Activated naive CD8-positive, alpha-beta T cell treated with anti-CD3 and anti-CD28 coated beads, Interleukin-2, amount 10 ng/mL, durations not matched to agents 7 days and 5 days (primary cell): ENCODE measurements around the gene MISP3. TPM values are rescaled to one million over a fixed set of nuclear protein-coding genes. Genes with fewer than 3 reads are reported as not detected.

Experiments
- ATAC-seq: fragments of 150-1000 bp; cut with Tn5 transposase; one replicate; pipeline ENCODE4 v1.10.0; 2021; ENCODE audit warnings: low read depth, moderate library complexity
- POLR2A ChIA-PET: fragments of 350-600 bp; sonication (Branson Sonifier 250); formaldehyde crosslinking; loops from one replicate; lab custom pipeline; 2021; ENCODE audit warnings: antibody characterized with exemption; lab: Charles Lee
- DNase-seq: peaks from one replicate; pipeline ENCODE4 v3.0.0; 2021
- H3K27ac Mint-ChIP-seq: one replicate; pipeline ENCODE4 v1.8.0; 2022; ENCODE audit warnings: mild to moderate bottlenecking, mixed read lengths
- H3K27me3 Mint-ChIP-seq: one replicate; pipeline ENCODE4 v1.8.0; 2022; ENCODE audit warnings: mild to moderate bottlenecking, moderate library complexity, mixed read lengths
- H3K36me3 Mint-ChIP-seq: one replicate; pipeline ENCODE4 v1.8.0; 2021; ENCODE audit warnings: mild to moderate bottlenecking, mixed read lengths
- H3K4me1 Mint-ChIP-seq: one replicate; pipeline ENCODE4 v1.8.0; 2021; ENCODE audit warnings: mixed read lengths
- H3K4me3 Mint-ChIP-seq: one replicate; pipeline ENCODE4 v1.8.0; 2022; ENCODE audit warnings: mild to moderate bottlenecking, moderate library complexity, mixed read lengths
- H3K9me3 Mint-ChIP-seq: one replicate; pipeline ENCODE4 v1.8.0; 2021; ENCODE audit warnings: mixed read lengths
- total RNA-seq, 2 experiments: library from RNA; stranded (reverse); gene quantifications; one replicate each; pipeline ENCODE4 v1.2.3, GENCODE V29; 2021

The MISP3 gene
- total RNA-seq, 2 experiments from 2014 or later: 1.1 to 1.6 TPM

DNA sequence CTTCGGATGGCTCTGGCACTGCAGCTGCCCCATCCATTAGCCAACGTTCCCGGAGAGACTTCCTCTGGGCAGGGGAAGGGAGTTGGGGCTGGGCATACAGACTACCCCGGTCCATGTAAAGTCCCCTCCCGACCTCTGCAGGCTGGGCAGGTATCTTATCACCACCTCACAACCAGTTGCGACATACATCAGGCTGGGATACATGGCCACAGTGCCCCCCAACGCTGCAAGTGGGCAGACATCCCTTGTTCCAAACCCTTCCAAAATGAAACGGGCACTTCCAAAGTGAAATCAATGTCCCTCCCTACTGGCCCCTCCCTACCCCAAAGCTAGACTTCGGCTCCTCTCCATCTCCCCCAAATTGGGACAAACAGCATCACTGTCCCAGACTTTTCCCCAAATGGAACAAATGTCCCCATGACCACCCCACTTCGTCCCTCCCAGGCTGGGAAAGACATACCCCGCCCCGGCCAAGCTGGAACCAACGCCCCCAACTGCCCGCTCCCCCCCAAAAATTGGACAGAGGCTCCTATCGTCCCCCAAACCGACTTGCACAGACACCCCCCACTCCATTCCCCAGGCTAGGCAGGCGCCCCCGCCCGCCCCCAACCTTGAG is 15.7 kb upstream of the MISP3 start:
- peaks cover 12% of the 10 kb centered on the region for H3K4me1 Mint-ChIP-seq
- H3K36me3 Mint-ChIP-seq: peaks cover 14% of the 10 kb centered on the region
- H3K4me3 Mint-ChIP-seq: peak overlapping the region; percentile 50
- ATAC-seq (no peak), DNase-seq (no peak)
- no peak overlapping the region for H3K27ac Mint-ChIP-seq
- POLR2A ChIA-PET: interaction anchor here (0.5 to 1.0 kb wide), 4 partner anchors 9 to 399 kb away, joined by 3 to 6 read pairs (median 4); partner anchors contain the start of gene RFX1
- peaks cover 38% of the 10 kb centered on the region for H3K27me3 Mint-ChIP-seq
- no peaks in the 10 kb centered on the region for H3K9me3 Mint-ChIP-seq

DNA sequence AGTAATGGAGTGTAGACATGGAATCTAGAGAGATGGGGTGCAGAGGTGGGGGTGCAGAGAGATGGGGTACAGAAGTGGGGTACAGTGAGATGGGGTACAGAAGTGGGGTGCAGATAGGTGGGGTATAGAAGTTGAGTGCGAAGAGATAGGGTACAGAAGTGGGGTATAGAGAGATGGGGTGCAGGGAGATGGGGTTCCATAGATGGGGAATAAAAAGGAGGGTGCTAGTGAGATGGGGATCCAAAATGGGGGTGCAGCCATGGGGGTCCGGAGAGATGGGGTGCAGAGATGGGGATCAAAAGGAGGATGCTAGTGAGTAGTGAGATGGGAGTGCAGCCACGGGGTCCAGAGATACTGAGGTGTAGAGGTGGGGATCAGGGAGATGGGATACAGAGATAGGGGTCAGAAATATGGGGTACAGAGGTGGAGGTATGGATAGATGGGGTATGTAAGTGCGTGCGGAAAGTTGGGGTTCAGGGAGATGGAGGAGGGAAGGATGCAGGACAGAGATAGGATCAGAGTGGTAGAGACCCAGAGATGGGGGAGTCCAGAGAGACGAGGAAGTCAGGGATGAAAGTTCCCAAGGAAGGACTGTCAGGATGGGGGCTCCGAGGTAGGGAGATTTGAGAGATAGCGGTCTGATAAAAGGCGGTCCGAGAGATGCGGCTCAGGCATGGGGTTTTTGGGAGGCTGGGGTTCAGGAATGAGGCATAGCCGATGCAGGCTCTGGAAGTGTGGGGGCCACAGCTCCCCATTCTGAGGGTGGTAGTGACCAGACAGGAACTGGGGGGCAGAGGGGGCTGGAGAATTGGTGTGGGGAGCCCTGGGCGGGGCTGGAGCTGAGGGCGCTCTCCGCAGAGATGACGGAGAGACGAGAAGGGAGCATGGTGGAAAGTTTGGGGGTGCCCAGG is 14.1 kb upstream of the MISP3 start:
- H3K27ac Mint-ChIP-seq: no peak overlapping the region

DNA sequence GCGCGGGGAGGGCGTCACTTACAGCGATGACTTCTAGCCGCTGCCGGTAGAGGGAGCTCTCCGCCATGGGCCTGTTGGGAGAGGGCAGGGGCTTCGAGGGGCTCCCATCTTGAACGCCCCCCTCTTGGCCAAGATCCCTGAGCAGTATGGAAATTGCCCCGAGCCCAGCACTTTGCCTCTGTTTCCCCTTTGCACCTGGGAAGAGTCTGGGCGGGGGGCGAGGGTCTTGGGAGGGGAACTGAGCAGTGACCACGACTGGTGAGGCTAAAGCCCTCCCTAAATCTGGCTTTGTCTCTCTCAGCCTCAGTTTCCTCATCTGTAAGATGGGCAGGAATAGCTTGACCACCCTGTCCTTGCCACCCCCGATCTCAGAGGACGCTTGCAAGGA is 13.5 kb upstream of the MISP3 start:
- peaks cover 12% of the 10 kb centered on the region for H3K4me1 Mint-ChIP-seq

More for the DNA sequence above, 14.1 kb upstream of the MISP3 start:
- no peak for DNase-seq
- ATAC-seq: no peak
- no peaks in the 10 kb centered on the region for H3K9me3 Mint-ChIP-seq
- peaks cover 38% of the 10 kb centered on the region for H3K27me3 Mint-ChIP-seq
- POLR2A ChIA-PET: interaction anchor here (0.7 to 1.8 kb wide), 2 partner anchors 176 to 179 kb away, joined by 3 to 5 read pairs; no protein-coding TSS in a partner anchor
- H3K4me1 Mint-ChIP-seq: peaks cover 12% of the 10 kb centered on the region
- H3K36me3 Mint-ChIP-seq: peaks cover 4% of the 10 kb centered on the region
- no peak overlapping the region for H3K4me3 Mint-ChIP-seq

DNA sequence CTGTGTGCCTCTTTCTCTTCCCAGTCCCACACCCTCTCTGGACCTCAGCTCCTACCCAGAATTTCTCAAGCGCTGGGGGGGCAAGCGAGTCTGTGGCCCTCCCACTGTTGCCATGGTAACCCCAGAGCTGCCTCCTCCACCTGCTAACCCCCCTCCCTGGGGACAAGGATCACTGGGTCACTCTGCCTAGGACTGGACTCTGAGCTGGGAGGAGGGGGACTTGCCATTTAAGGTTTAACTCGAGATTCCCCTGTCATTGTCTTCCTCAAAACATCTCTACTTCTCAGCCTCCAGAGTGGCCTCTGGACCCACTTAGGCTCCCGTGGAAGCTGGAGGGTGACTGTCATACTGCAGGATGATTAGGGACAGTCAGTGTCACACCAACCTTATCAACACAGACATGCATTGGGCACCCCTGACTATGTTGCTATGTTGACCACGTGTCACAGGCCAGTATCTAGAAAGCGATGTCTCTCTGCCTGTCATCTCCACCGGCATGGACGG is 12.9 kb upstream of the MISP3 start:
- Mint-ChIP-seq H3K4me3 (no peak overlapping the region), H3K9me3 (no peaks in the 10 kb centered on the region), H3K27me3 (peaks cover 38% of the 10 kb centered on the region), H3K4me1 (peaks cover 10% of the 10 kb centered on the region), H3K36me3 (no peaks in the 10 kb centered on the region), H3K27ac (no peak overlapping the region)
- no peak for DNase-seq
- POLR2A ChIA-PET: interaction anchor here (1.8 kb wide), 1 partner anchor 178 kb away, joined by 5 read pairs; no protein-coding TSS in a partner anchor
- ATAC-seq: no peak

More for the DNA sequence above, 13.5 kb upstream of the MISP3 start:
- Mint-ChIP-seq H3K4me3 (no peak overlapping the region), H3K36me3 (peaks cover under 1% of the 10 kb centered on the region), H3K27me3 (peaks cover 38% of the 10 kb centered on the region), H3K27ac (no peak overlapping the region), H3K9me3 (no peaks in the 10 kb centered on the region)
- POLR2A ChIA-PET: interaction anchor here (0.7 to 1.8 kb wide), 2 partner anchors 177 to 179 kb away, joined by 3 to 5 read pairs; no protein-coding TSS in a partner anchor
- DNase-seq: peak; percentile 72
- ATAC-seq: no peak

DNA sequence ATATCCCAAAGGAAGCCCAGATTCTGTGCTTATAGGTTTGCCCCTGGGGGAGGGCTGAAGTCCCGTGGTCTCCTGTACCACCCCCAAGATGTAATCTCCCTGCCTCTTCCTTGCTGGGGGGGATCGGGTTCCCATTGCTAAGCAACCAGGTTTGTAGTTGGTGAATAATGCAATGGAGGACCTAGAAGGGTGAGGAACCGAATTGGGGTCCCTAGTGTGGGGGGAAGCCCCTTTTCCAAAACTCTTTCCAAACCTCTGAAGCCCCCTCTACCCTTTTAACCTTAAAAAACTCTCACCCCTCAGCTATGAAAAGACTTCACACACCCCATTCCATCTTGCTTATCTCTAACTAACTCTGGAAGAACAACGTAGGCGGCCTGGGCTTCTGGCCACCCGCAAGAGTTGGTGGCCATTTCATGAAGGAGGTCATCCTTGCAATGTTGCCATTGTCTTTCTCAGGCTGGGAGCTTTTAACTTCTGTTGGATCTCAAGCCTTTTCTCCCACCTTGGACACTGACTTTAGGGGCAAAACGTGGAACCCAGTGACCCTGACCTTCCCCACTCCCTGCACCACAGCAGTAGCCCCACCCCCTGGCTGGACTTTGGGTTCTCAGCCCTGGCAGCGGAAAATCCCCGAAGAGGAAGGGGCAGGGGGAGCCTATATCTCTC is 11.4 kb upstream of the MISP3 start:
- Mint-ChIP-seq H3K4me1 (peaks cover 11% of the 10 kb centered on the region), H3K9me3 (no peaks in the 10 kb centered on the region), H3K4me3 (no peak overlapping the region), H3K27me3 (peaks cover 43% of the 10 kb centered on the region), H3K36me3 (no peaks in the 10 kb centered on the region), H3K27ac (no peak overlapping the region)
- POLR2A ChIA-PET: interaction anchor here (1.0 to 1.1 kb wide), 2 partner anchors 9 to 29 kb away, joined by 3 to 4 read pairs; partner anchors contain the start of gene IL27RA
- ATAC-seq (no peak), DNase-seq (no peak)

DNA sequence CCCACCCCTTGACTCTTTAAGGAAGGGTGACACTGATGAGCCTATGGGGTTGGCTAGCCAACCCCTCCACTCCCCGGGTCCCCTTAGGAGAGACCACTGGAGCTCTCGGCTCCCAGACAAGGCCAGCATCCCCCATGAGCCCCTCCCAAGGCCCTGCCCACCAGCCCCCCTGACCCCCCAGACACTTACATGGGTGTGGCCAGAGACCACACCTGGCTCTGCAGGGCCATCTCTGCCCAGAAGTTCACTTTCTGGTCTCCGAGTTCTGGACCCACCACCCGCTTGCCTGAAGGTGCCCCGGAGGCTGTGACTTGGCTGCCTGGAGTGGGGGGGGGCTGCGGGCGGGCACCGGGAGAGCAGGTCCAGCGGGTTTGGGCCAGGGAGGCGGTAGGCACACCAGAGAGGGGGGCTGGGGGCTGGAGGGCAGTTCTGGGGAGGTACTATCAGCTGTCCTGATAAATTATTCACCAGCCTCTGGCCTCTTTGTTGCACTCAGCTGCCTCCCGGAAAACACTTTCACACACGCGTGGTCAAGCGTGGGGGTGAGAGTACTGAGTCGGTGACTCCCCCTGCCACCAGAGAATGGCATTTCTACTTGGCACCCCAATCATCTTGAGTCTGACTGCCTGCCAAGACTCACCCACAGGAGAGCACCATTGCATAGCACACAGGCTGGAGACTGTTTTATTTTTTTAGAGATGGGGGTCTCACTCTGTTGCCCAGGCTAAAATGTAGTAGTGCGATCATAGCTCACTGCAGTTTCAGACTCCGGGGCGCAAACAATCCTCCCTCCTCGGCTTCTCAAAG is 10.6 kb upstream of the MISP3 start, which contains the start of gene PALM3:
TSS of gene PALM3 (minus strand) at position 326 of the 807 bp plus-strand sequence. CDS start at position 230, 96 bp downstream.
- H3K9me3 Mint-ChIP-seq: no peaks in the 10 kb centered on the region
- ATAC-seq: no peak
- DNase-seq: no peak
- H3K27me3 Mint-ChIP-seq: peaks cover 41% of the 10 kb centered on the region
- no peak within 1 kb of the TSS for H3K27ac Mint-ChIP-seq
- H3K4me3 Mint-ChIP-seq: no peak within 1 kb of the TSS
- POLR2A ChIA-PET: no interaction called here
- peaks cover 12% of the 10 kb centered on the region for H3K4me1 Mint-ChIP-seq
- no peaks in the 10 kb centered on the region for H3K36me3 Mint-ChIP-seq

DNA sequence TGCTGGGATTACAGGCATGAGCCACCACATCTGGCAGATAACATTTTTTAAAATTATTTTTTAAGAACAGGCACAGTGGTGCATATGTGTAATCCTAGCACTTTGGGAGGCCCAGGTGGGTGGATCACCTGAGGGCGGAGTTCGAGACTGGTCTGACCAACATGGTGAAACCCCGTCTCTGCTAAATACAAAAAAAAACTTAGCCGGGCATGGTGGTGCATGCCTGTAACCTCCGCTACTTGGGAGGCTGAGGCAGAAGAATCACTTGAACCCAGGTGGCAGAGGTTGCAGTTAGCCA is 10.1 kb upstream of the MISP3 start:
- Mint-ChIP-seq H3K36me3 (no peaks in the 10 kb centered on the region), H3K9me3 (no peaks in the 10 kb centered on the region), H3K27me3 (peaks cover 38% of the 10 kb centered on the region), H3K27ac (no peak overlapping the region), H3K4me3 (no peak overlapping the region), H3K4me1 (peaks cover 12% of the 10 kb centered on the region)
- POLR2A ChIA-PET: no interaction called here
- DNase-seq: no peak
- no peak for ATAC-seq

DNA sequence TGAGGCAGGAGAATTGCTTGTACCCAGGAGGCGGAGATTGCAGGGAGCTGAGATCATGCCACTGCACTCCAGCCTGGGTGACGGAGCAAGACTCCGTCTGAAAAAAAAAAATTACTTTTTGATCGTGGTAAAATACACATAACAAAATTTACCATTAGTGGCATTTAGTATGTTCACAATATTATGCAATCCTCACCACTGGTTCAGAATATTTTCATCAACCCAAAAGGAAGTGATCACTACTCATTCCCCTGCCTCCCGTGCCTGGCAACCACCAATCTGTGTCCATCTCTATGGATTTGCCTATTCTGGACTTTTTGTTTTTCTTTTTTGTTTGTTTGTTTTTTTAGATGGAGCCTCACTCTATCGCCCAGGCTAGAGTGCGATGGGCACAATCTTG is 9.5 kb upstream of the MISP3 start:
- H3K4me3 Mint-ChIP-seq: no peak overlapping the region
- POLR2A ChIA-PET: no interaction called here
- no peak overlapping the region for H3K27ac Mint-ChIP-seq
- peaks cover 32% of the 10 kb centered on the region for H3K27me3 Mint-ChIP-seq
- H3K36me3 Mint-ChIP-seq: no peaks in the 10 kb centered on the region
- peaks cover 10% of the 10 kb centered on the region for H3K4me1 Mint-ChIP-seq
- ATAC-seq (no peak), DNase-seq (no peak)
- no peaks in the 10 kb centered on the region for H3K9me3 Mint-ChIP-seq

DNA sequence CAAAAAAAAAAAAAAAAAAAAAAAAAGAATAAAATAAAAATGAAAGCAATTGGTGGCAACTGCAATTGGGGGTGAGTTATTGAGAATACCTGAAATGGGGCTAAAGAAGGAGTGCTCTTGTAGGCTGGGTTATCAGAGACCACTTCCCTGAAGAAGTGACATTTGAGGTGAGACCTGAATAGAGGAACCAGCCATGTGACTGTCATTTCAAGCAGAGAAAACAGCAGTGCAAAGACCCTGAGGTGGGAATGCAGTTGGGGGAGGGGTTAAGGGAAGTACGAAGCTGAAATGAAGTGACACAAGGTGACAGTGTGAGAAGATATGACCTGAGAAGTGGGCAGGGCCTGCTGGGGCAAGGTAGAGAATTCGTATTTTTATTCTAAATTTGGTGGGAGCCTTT is 6.5 kb upstream of the MISP3 start:
- DNase-seq (no peak), ATAC-seq (peak; percentile 42)
- Mint-ChIP-seq H3K9me3 (no peaks in the 10 kb centered on the region), H3K4me3 (no peak overlapping the region), H3K27ac (no peak overlapping the region), H3K36me3 (no peaks in the 10 kb centered on the region), H3K4me1 (peaks cover 4% of the 10 kb centered on the region), H3K27me3 (peaks cover 14% of the 10 kb centered on the region)
- POLR2A ChIA-PET: no interaction called here

DNA sequence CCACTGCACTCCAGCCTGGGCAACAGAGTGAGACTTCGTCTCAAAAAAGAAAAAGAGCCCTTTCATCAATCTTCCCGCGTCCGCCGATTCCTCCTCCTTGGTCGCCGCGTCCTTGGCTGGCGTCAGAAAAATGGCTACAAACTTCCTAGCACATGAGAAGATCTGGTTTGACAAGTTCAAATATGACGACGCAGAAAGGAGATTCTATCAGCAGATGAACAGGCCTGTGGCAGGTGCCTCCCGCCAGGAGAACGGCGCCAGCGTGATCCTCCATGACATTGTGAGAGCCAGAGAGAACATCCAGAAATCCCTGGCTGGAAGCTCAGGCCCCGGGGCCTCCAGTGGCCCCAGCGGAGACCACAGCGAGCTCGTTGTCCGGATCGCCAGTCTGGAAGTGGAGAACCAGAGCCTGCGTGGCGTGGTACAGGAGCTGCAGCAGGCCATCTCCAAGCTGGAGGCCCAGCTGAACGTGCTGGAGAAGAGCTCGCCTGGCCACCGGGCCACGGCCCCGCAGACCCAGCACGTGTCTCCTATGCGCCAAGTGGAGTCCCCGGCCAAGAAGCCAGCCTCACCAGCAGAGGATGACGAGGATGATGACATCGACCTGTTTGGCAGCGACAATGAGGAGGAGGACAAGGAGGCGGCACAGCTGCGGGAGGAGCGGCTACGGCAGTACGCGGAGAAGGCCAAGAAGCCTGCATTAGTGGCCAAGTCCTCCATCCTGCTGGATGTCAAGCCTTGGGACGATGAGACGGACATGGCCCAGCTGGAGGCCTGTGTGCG is 2.1 kb upstream of the MISP3 start:
- no peak overlapping the region for H3K4me3 Mint-ChIP-seq

DNA sequence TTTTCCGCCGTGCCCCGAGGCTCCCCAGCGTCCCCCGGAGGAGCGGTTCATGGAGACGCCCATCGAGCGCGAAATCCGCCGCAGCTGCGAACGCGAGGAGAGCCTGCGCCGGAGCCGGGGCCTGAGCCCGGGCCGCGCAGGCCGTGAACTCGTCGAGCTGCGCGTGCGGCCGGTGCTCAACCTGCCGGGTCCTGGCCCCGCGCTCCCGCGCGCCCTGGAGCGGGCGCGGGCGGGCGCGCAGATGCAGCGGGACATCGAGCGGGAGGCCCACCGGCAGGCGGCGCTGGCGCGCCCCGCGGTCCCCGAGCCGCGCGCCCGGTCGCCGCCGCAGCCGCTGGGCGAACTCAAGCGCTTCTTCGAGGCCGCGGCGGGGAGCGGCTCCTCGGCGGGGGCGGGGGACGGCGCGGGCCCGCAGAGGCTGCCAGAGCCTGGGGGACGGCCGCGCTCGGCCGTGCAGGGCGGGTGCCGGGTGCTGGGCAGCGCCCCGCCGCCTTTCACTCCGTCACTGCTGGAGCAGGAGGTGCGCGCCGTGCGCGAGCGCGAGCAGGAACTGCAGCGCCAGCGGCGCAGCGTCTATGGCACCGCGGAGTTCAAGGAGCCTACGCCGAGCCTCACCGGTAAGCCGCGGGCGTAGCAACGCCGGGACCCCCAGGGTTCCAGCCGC is 807 bp downstream of the MISP3 start:
- Mint-ChIP-seq H3K4me3 (peak overlapping the region; percentile 96), H3K9me3 (no peaks in the 10 kb centered on the region), H3K36me3 (no peaks in the 10 kb centered on the region), H3K27me3 (peaks cover 6% of the 10 kb centered on the region), H3K4me1 (peaks cover 14% of the 10 kb centered on the region), H3K27ac (peak overlapping the region; percentile 81)
- peak; percentile 93 for DNase-seq
- POLR2A ChIA-PET: interaction anchor here (0.7 to 3.0 kb wide), 5 partner anchors 42 to 214 kb away, joined by 3 to 19 read pairs (median 3); partner anchors contain the start of genes DCAF15 and IL27RA
- peak; percentile 77 for ATAC-seq

More for the DNA sequence above, 2.1 kb upstream of the MISP3 start:
- DNase-seq (no peak), ATAC-seq (no peak)
- POLR2A ChIA-PET: interaction anchor here (0.6 to 3.6 kb wide), 6 partner anchors 10 to 283 kb away, joined by 3 to 11 read pairs (median 3); partner anchors contain the start of gene IL27RA
- Mint-ChIP-seq H3K27me3 (peaks cover 10% of the 10 kb centered on the region), H3K9me3 (no peaks in the 10 kb centered on the region), H3K4me1 (peaks cover 16% of the 10 kb centered on the region), H3K27ac (no peak overlapping the region), H3K36me3 (no peaks in the 10 kb centered on the region)
